ENCODE measurements around the gene N4BP2.
"Not testable (repeated sequence)": the region's sequence is repeated elsewhere in the genome, so short reads cannot be mapped to it uniquely, and the experiment has no call there.

N4BP2 gene

GRCh38 chr4:40087799-40088366 is 31.2 kb downstream of the N4BP2 start:
- no peak for DNase-seq (ENCODE audit: low read depth)

DNA sequence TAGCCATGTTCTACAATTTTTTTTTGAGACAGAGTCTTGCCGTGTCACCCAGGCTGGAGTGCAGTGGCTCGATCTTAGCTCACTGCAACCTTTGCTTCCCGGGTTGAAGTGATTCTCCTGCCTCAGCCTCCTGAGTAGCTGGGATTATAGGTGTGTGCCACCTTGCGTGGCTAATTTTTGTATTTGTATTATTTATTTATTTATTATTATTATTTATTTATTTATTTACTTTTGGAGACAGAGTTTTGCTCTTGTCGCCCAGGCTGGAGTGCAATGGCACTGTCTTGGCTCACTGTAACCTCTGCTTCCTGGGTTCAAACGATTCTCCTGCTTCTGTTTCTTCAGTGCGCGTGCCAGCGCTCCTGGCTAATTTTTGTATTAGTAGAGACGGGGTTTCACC is 36.8 kb downstream of the N4BP2 start:
- DNase-seq (ENCODE audit: low read depth): not testable (repeated sequence)

GRCh38 chr4:40099010-40099409 is 42.4 kb downstream of the N4BP2 start:
- DNase-seq (ENCODE audit: low read depth): no peak

DNA sequence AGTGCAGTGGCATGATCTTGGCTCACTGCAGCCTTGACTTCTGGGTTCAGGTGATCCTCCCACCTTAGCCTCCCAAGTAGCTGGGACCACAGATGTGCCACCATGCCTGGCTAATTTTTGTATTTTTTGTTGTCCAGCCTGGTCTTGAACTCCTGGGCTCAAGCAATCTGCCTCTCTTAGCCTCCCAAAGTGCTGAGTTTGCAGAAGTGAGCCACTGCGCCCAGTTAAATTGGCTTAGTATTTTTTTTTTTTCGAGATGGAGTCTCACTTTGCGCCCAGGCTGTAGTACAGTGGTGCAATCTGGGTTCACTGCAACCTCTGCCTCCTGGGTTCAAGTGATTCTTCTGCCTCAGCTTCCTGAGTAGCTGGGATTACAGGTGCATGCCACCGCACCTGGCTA is 50.5 kb downstream of the N4BP2 start:
- DNase-seq (ENCODE audit: low read depth): not testable (repeated sequence)

GRCh38 chr4:40112027-40112792 is 55.6 kb downstream of the N4BP2 start:
- DNase-seq (ENCODE audit: low read depth): no peak

DNA sequence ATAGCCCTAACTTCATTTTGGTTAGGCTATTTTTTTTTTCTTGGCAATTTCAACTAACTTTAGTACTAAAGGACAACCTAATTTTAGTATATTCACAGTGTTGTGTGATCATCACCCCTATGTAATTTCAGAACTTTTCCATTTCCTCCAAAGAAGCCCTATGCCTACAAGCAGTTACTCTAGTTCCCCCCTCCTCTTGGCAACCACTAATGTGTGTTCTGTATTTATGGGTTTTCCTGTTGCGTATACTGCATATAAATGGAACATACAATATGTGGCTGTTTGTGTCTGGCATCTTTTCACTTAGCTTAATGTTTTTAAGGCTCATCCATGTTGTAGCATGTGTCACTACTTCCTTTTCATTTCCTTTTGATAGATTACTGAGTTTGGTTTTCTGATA is 57.6 kb downstream of the N4BP2 start:
- DNase-seq (ENCODE audit: low read depth): no peak

DNA sequence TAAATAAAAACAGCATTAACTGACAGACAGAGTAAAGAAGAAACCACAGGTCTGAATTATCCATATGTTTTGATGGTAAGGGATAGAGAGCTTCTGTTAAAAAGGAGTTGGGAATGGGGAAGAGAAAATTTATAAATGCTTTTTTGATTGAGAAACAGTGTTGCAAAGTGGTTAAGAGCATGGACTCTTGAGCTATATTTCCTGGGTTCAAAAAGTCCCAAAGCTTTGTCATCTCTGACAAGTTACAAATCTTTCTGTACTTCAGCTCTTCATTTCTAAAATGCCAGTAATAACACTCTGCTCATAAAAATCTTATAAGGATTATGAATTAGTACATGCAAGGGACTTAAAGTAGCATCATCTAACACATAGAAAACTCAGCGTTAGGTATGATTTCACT is 62.2 kb downstream of the N4BP2 start:
- no peak for DNase-seq (ENCODE audit: low read depth)

GRCh38 chr4:40119344-40119743 is 62.7 kb downstream of the N4BP2 start:
- DNase-seq (ENCODE audit: low read depth): no peak

- DNase-seq (ENCODE audit: low read depth): peak; percentile 79
Measured at GRCh38 chr4:40121515-40121914, 64.9 kb downstream of the N4BP2 start.

GRCh38 chr4:40122941-40123340 is 66.3 kb downstream of the N4BP2 start:
- no peak for DNase-seq (ENCODE audit: low read depth)

DNA sequence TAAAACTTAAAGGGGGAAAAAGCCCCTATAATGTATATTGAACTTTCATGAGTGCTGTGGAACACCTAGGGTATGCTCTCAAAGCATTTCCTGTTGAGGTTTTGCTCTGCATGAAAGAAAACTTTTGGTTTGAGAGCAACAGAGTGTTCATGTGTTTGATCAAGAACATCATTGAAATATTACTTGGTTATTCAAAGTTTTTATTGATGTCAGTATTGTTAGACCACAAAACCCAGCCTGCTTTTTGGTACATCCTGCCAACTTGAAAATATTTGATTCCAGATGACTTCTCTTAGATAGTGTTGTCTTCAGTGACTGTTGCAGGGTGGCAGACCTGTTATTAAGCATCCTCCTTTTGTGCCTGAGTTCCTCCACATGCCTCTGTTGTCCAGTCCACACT is 68.0 kb downstream of the N4BP2 start:
- no peak for DNase-seq (ENCODE audit: low read depth)

GRCh38 chr4:40130401-40131036 is 73.9 kb downstream of the N4BP2 start:
- DNase-seq (ENCODE audit: low read depth): no peak

GRCh38 chr4:40132816-40133215 is 76.2 kb downstream of the N4BP2 start:
- DNase-seq (ENCODE audit: low read depth): no peak

GRCh38 chr4:40134206-40134917 is 77.7 kb downstream of the N4BP2 start:
- no peak for DNase-seq (ENCODE audit: low read depth)

DNA sequence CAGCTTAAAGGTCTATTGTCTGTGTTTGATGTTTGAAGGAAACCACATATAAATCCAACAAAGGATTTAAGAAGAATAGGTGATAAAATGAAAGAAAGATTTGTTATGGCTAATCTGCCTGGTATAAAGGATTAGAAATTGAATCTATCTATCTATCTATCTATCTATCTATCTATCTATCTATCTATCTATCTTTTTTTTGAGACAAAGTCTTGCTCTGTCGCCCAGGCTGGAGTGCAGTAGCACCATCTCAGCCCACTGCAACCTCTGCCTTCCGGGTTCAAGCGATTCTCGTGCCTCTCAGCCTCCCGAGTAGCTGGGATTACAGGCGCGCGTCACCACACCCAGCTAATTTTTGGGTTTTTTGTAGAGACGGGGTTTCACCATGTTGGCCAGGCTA is 79.6 kb downstream of the N4BP2 start:
- DNase-seq (ENCODE audit: low read depth): not testable (repeated sequence)

DNA sequence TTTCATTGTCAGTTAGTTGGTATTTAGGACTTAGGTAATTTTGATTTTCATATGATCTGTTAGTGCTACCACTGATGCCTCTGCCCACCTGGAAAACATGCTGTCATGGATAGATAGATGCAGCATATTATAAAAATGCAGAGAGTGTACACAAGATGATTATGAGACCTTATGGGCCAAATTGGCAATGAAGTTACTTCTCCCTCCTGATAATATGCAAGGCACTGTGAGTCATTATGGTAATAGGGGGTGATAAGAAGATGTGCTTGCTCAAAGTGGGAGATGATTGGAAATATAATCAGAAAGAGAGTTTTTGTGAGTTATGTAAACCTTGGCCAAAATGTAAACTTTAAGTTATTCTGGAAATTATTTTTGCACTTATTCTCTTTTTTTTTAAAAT is 83.5 kb downstream of the N4BP2 start:
- no peak for DNase-seq (ENCODE audit: low read depth)

- DNase-seq (ENCODE audit: low read depth): not testable (repeated sequence)
Measured at GRCh38 chr4:40140597-40140996, 83.9 kb downstream of the N4BP2 start.

DNA sequence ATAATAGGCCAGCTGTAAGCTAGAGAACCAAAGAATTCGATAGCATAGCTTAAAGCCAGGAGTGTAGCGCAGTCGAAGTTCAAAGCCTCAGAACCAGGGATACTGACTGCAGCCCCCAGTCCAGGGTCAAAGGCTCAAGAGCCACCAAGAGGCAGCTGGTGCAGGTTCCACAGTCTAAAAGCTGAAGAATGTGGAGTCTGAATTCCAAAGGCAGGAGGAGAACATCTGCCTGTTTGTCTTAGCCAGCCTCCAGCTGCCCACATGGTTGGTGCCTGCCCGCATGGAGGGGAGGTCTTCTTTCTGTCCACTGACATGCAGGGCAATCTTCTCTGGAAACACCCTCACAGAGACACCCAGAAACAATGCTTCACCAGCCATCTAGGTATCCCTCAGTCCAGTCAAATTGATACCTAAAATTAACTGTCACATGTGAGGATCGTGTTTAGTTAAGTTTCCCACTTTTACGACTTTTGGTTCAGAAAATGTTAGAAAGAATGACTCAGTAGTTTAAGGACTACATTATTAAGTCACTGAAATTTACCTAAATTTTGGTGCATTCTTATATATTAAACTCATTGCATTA is 87.4 kb downstream of the N4BP2 start:
- peak; percentile 4 for DNase-seq (ENCODE audit: low read depth)

GRCh38 chr4:40144716-40145115 is 88.1 kb downstream of the N4BP2 start:
- peak; percentile 6 for DNase-seq (ENCODE audit: low read depth)

DNA sequence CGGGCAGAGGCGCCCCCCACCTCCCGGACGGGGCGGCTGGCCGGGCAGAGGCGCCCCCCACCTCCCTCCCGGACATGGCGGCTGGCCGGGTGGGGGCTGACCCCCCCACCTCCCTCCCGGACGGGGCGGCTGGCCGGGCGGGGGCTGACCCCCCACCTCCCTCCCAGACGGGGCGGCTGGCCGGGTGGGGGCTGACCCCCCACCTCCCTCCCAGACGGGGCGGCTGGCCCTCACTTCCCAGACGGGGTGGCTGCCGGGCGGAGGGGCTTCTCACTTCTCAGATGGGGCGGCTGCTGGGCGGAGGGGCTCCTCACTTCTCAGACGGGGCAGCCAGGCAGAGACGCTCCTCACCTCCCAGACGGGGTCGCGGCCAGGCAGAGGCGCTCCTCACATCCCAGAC is 90.8 kb downstream of the N4BP2 start:
- DNase-seq (ENCODE audit: low read depth): not testable (repeated sequence)

- DNase-seq (ENCODE audit: low read depth): peak; percentile 72
Measured at GRCh38 chr4:40149960-40150385, 93.3 kb downstream of the N4BP2 start.

GRCh38 chr4:40150932-40151331 is 94.3 kb downstream of the N4BP2 start:
- no peak for DNase-seq (ENCODE audit: low read depth)

All from EH (cell line).